SU-DHL-6 (cell line): Measurements from ENCODE around the gene SLC39A6.
"Not testable (repeated sequence)": the region's sequence is repeated elsewhere in the genome, so short reads cannot be mapped to it uniquely, and the experiment has no call there.

Experiments
- H2AFZ ChIP-seq: fragments of 200-600 bp; sonication (generic); 2 replicates; pipeline ENCODE4 v1.6.1; 2014; ENCODE audit warnings: low read depth, mild to moderate bottlenecking, moderate library complexity, mixed read lengths, antibody characterized with exemption, low read length; ENCODE audit not compliant: severe bottlenecking
- H3F3A ChIP-seq: fragments of 200-600 bp; shearing (Covaris generic); 2 replicates; pipeline ENCODE4 v1.6.0; 2016; ENCODE audit warnings: antibody characterized with exemption, mild to moderate bottlenecking; ENCODE audit not compliant: insufficient read depth
- H3K27ac ChIP-seq: fragments of 200-600 bp; sonication (generic); 2 replicates; pipeline ENCODE4 v1.5.1; 2016; ENCODE audit warnings: low read depth, mild to moderate bottlenecking, low read length, moderate library complexity, mixed read lengths
- H3K27me3 ChIP-seq: fragments of 200-600 bp; sonication (generic), shearing (Covaris generic); 2 replicates; pipeline ENCODE4 v1.6.0; 2014; ENCODE audit warnings: mild to moderate bottlenecking, low read length
- H3K36me3 ChIP-seq: fragments of 200-600 bp; sonication (generic); 2 replicates; pipeline ENCODE4 v1.6.1; 2014; ENCODE audit warnings: mild to moderate bottlenecking, low read length, mixed read lengths
- H3K4me2 ChIP-seq: fragments of 300-600, 200-600 bp; shearing (Covaris generic), sonication (generic); 2 replicates; pipeline ENCODE4 v1.6.0; 2014; ENCODE audit warnings: low read length, low read depth, mild to moderate bottlenecking; ENCODE audit not compliant: poor library complexity, severe bottlenecking
- H3K4me3 ChIP-seq: fragments of 200-600 bp; sonication (generic); 2 replicates; pipeline ENCODE4 v1.5.1; 2014; ENCODE audit warnings: antibody characterized with exemption, low read length, mild to moderate bottlenecking, mixed read lengths; ENCODE audit not compliant: insufficient read depth, poor library complexity, severe bottlenecking
- H3K79me2 ChIP-seq: fragments of 200-600 bp; sonication (generic); 2 replicates; pipeline ENCODE4 v1.6.1; 2014; ENCODE audit warnings: mild to moderate bottlenecking, low read length, moderate library complexity; ENCODE audit not compliant: insufficient read depth
- H3K9ac ChIP-seq: fragments of 200-600 bp; sonication (generic); 2 replicates; pipeline ENCODE4 v1.7.0; 2014; ENCODE audit warnings: mild to moderate bottlenecking, low read length
- H3K9me2 ChIP-seq: fragments of 200-600 bp; sonication (generic); replicated peaks from 2 replicates; pipeline ENCODE4 v1.6.1; 2014; ENCODE audit warnings: low read length; ENCODE audit not compliant: insufficient read depth
- H3K9me3 ChIP-seq: fragments of 200-600 bp; sonication (generic); 2 replicates; pipeline ENCODE4 v1.6.1; 2014; ENCODE audit warnings: low read length, mixed read lengths; ENCODE audit not compliant: insufficient read depth
- H4K20me1 ChIP-seq: fragments of 200-600 bp; sonication (generic); 2 replicates; pipeline ENCODE4 v1.6.1; 2014; ENCODE audit warnings: low read depth, mild to moderate bottlenecking, antibody characterized with exemption, low read length, moderate library complexity, mixed read lengths
- CTCF ChIP-seq: fragments of 200-600 bp; sonication (generic); IDR thresholded peaks from one replicate; pipeline ENCODE4 v1.5.1; 2017; ENCODE audit warnings: antibody characterized with exemption, mild to moderate bottlenecking, low read length, moderate library complexity; ENCODE audit not compliant: insufficient read depth, poor library complexity, severe bottlenecking
- EZH2phosphoT487 ChIP-seq: fragments of 200-600 bp; sonication (generic), shearing (Covaris generic); conservative IDR thresholded peaks from 2 replicates; pipeline ENCODE4 v1.6.1; 2018; ENCODE audit warnings: mild to moderate bottlenecking, antibody characterized with exemption, low read length, moderate library complexity, mixed read lengths

SLC39A6 gene

GRCh38 chr18:36075862-36076587, 53.1 kb downstream of the SLC39A6 start:
- TF ChIP-seq EZH2phosphoT487 (no peak), CTCF (no peak)

GRCh38 chr18:36074435-36074834, 54.7 kb downstream of the SLC39A6 start:
- Histone ChIP-seq H3K9me3 (no peaks in the 10 kb centered on the region), H3K9ac (no peak overlapping the region), H3K4me3 (no peak overlapping the region), H3K9me2 (no peaks in the 10 kb centered on the region), H3K79me2 (no peaks in the 10 kb centered on the region), H4K20me1 (no peaks in the 10 kb centered on the region), H3K4me2 (no peak overlapping the region), H3K27ac (no peak overlapping the region), H3F3A (no peaks in the 10 kb centered on the region), H3K27me3 (no peaks in the 10 kb centered on the region), H2AFZ (no peak overlapping the region), H3K36me3 (no peaks in the 10 kb centered on the region)
- no peak for TF ChIP-seq CTCF
- TF ChIP-seq EZH2phosphoT487, result no peak

More at GRCh38 chr18:36075862-36076587, 53.1 kb downstream of the SLC39A6 start:
- H3K79me2 ChIP-seq, result no peaks in the 10 kb centered on the region
- H3K4me2 ChIP-seq, result no peak overlapping the region
- no peaks in the 10 kb centered on the region for H3K9me2 ChIP-seq
- no peaks in the 10 kb centered on the region for H4K20me1 ChIP-seq
- H3K4me3 ChIP-seq, result no peak overlapping the region
- H3K9ac ChIP-seq, result no peak overlapping the region
- no peaks in the 10 kb centered on the region for H3F3A ChIP-seq
- no peak overlapping the region for H3K27ac ChIP-seq
- no peaks in the 10 kb centered on the region; the same call in 1 of the 2 replicates for H3K36me3 ChIP-seq
- no peak overlapping the region for H2AFZ ChIP-seq
- H3K27me3 ChIP-seq, result no peaks in the 10 kb centered on the region
- H3K9me3 ChIP-seq, result 0 out of 2 replicates have a peak, but pooled peaks cover 5% of the 10 kb centered on the region

GRCh38 chr18:36073676-36074075, 55.5 kb downstream of the SLC39A6 start:
- Histone ChIP-seq H3F3A (no peaks in the 10 kb centered on the region), H2AFZ (no peak overlapping the region)

GRCh38 chr18:36072406-36072805, 56.7 kb downstream of the SLC39A6 start:
- H3K27me3 ChIP-seq, H3K27ac ChIP-seq, H3K79me2 ChIP-seq, H3K9me2 ChIP-seq, H3K9me3 ChIP-seq, H3F3A ChIP-seq, H4K20me1 ChIP-seq, H3K4me3 ChIP-seq, H2AFZ ChIP-seq, H3K4me2 ChIP-seq, H3K36me3 ChIP-seq, H3K9ac ChIP-seq: not testable (repeated sequence)

More at GRCh38 chr18:36073676-36074075, 55.5 kb downstream of the SLC39A6 start:
- Histone ChIP-seq H3K4me2 (no peak overlapping the region), H3K9ac (no peak overlapping the region), H3K27ac (no peak overlapping the region), H3K36me3 (no peaks in the 10 kb centered on the region), H3K27me3 (no peaks in the 10 kb centered on the region), H3K4me3 (no peak overlapping the region), H3K9me3 (no peaks in the 10 kb centered on the region), H4K20me1 (no peaks in the 10 kb centered on the region), H3K9me2 (no peaks in the 10 kb centered on the region), H3K79me2 (no peaks in the 10 kb centered on the region)
- TF ChIP-seq CTCF (no peak), EZH2phosphoT487 (no peak)
